Muscle of leg (tissue), 16 donors: ENCODE data around the gene SURF1. TPM values are rescaled to one million over a fixed set of nuclear protein-coding genes. Genes with fewer than 3 reads are reported as not detected.

Experiments
- DNase-seq: peaks from one replicate; pipeline ENCODE4 v3.0.0; 2013
- H3K27ac ChIP-seq: one replicate; pipeline ENCODE4 v1.5.1; 2013; ENCODE audit warnings: mild to moderate bottlenecking, low read length, control low read depth
- H3K27me3 ChIP-seq: one replicate; pipeline ENCODE4 v1.6.1; 2013; ENCODE audit warnings: low read length; ENCODE audit not compliant: control insufficient read depth, insufficient read depth
- H3K36me3 ChIP-seq: one replicate; pipeline ENCODE4 v1.6.1; 2013; ENCODE audit warnings: low read length; ENCODE audit not compliant: control insufficient read depth, insufficient read depth
- H3K4me1 ChIP-seq: one replicate; pipeline ENCODE4 v1.6.1; 2013; ENCODE audit warnings: low read length; ENCODE audit not compliant: control insufficient read depth, insufficient read depth
- H3K4me3 ChIP-seq: one replicate; pipeline ENCODE4 v1.5.1; 2013; ENCODE audit warnings: low read length, control low read depth
- H3K9me3 ChIP-seq: replicated peaks from 2 replicates; pipeline ENCODE4 v1.6.1; 2013; ENCODE audit warnings: low read depth, low read length; ENCODE audit not compliant: control insufficient read depth
- WGBS: methylation state at CpG from one replicate; pipeline ENCODE4 v1.1.5; 2013; ENCODE audit warnings: missing lambda C conversion rate; ENCODE audit not compliant: insufficient coverage; 5-methylcytosine and 5-hydroxymethylcytosine counted together
- long read RNA-seq, 11 donors: transcript quantifications; one replicate each; lab custom pipeline, GENCODE V29; 2026
- polyA plus RNA-seq, 8 donors: library from polyadenylated mRNA; unstranded; fragments of 120-200 nt; gene quantifications; one replicate each; pipeline versions ENCODE4 v1.2.1 to v1.2.3, GENCODE V29; 2013; ENCODE audit warnings: inconsistent platforms in 1 of 8, low replicate concordance in 1 of 8; ENCODE audit not compliant: insufficient read length in 8 of 8, insufficient read depth in 1 of 8
- total RNA-seq: library from RNA; stranded (reverse); fragments of 120-200 nt; gene quantifications from one replicate; pipeline ENCODE4 v1.2.4, GENCODE V29; 2013

SURF1 gene, protein sequence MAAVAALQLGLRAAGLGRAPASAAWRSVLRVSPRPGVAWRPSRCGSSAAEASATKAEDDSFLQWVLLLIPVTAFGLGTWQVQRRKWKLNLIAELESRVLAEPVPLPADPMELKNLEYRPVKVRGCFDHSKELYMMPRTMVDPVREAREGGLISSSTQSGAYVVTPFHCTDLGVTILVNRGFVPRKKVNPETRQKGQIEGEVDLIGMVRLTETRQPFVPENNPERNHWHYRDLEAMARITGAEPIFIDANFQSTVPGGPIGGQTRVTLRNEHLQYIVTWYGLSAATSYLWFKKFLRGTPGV
- 19.3 TPM for total RNA-seq
- polyA plus RNA-seq: 10 to 100 TPM; 22.1 to 36.5 (median 27.9) TPM
- long read RNA-seq, donor 1, transcript SURF1-201 (9 exons, 1,093 nt): major isoform, 6 of 8 reads
- long read RNA-seq, donor 1, partial matches to known transcripts: 0 of 8 reads
- long read RNA-seq, donor 1, other reads (novel, unspliced or antisense): 0 of 8 reads
- long read RNA-seq, donor 2, partial matches to known transcripts: 0 of 2 reads
- long read RNA-seq, donor 2, other reads (novel, unspliced or antisense): 0 of 2 reads
- long read RNA-seq, donor 3, transcript SURF1-201 (9 exons, 1,093 nt): major isoform, 22 of 45 reads
- long read RNA-seq, donor 3, partial matches to known transcripts: 0 of 45 reads
- long read RNA-seq, donor 3, other reads (novel, unspliced or antisense): 20 of 45 reads
- long read RNA-seq, donor 4, transcript SURF1-201 (9 exons, 1,093 nt): major isoform, 9 of 12 reads
- long read RNA-seq, donor 4, partial matches to known transcripts: 0 of 12 reads
- long read RNA-seq, donor 4, other reads (novel, unspliced or antisense): 0 of 12 reads
- long read RNA-seq, donor 5, transcript SURF1-201 (9 exons, 1,093 nt): major isoform, 23 of 27 reads
- long read RNA-seq, donor 5, partial matches to known transcripts: 0 of 27 reads
- long read RNA-seq, donor 5, other reads (novel, unspliced or antisense): 0 of 27 reads
- long read RNA-seq, donor 6, transcript SURF1-201 (9 exons, 1,093 nt): major isoform, 21 of 23 reads
- long read RNA-seq, donor 6, partial matches to known transcripts: 0 of 23 reads
- long read RNA-seq, donor 6, other reads (novel, unspliced or antisense): 0 of 23 reads
- long read RNA-seq, donor 7, transcript SURF1-201 (9 exons, 1,093 nt): major isoform, 15 of 33 reads
- long read RNA-seq, donor 7, partial matches to known transcripts: 6 of 33 reads
- long read RNA-seq, donor 7, other reads (novel, unspliced or antisense): 11 of 33 reads
- long read RNA-seq, donor 8, transcript SURF1-201 (9 exons, 1,093 nt): major isoform, 8 of 23 reads
- long read RNA-seq, donor 8, partial matches to known transcripts: 5 of 23 reads
- long read RNA-seq, donor 8, other reads (novel, unspliced or antisense): 7 of 23 reads
- long read RNA-seq, donor 9, transcript SURF1-201 (9 exons, 1,093 nt): major isoform, 11 of 11 reads
- long read RNA-seq, donor 9, partial matches to known transcripts: 0 of 11 reads
- long read RNA-seq, donor 9, other reads (novel, unspliced or antisense): 0 of 11 reads
- long read RNA-seq, donor 10, transcript SURF1-201 (9 exons, 1,093 nt): major isoform, 9 of 16 reads
- long read RNA-seq, donor 10, transcript SURF1-205 (8 exons, 991 nt): minor isoform, 5 of 16 reads
- long read RNA-seq, donor 10, partial matches to known transcripts: 0 of 16 reads
- long read RNA-seq, donor 10, other reads (novel, unspliced or antisense): 0 of 16 reads
- long read RNA-seq, donor 11, transcript SURF1-201 (9 exons, 1,093 nt): major isoform, 9 of 10 reads
- long read RNA-seq, donor 11, partial matches to known transcripts: 0 of 10 reads
- long read RNA-seq, donor 11, other reads (novel, unspliced or antisense): 0 of 10 reads

DNA sequence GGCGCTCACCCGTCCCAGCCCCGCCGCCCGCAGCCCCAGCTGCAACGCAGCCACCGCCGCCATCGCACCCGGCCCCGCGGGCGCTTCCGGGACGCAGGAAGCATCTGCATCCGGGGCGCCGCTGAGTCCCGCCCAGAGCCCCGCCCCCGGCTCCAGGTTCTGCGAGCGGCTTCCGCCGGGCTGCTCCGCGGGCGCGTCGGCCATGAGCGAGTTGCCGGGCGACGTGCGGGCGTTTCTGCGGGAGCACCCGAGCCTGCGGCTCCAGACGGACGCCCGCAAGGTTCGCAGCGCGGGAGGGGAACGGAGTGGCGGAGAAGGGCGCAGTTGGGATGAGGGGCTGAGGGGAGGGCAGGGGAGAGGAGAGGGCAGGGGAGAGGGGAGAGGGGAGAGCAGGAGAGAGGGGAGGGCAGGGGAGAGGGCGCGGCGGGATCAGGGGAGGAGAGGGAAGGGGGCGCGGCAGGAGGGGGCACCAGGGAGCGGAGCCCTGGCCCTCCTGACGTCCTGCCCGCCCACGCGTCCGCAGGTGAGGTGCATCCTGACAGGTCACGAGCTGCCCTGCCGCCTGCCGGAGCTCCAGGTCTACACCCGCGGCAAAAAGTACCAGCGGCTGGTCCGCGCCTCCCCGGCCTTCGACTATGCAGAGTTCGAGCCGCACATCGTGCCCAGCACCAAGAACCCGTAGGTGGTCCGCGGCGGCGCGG lies at the start of gene SURF1, which contains the start of gene SURF2:
TSS of gene SURF1 (minus strand) at position 97 of the 701 bp plus-strand sequence. CDS start at position 63, 34 bp downstream.
TSS of gene SURF2 (plus strand) at position 160 of the 701 bp plus-strand sequence. CDS start at position 203, 43 bp downstream.
- H3K27me3 ChIP-seq: no peaks in the 10 kb centered on the region
- peaks cover 29% of the 10 kb centered on the region for H3K4me1 ChIP-seq
- peak within 1 kb of the TSS; percentile 77 for H3K4me3 ChIP-seq
- WGBS: under 1% methylated on average over 75 of the region's 78 CpGs
- peak; percentile 93 for DNase-seq
- no peaks in the 10 kb centered on the region for H3K9me3 ChIP-seq
- peak within 1 kb of the TSS; percentile 51 for H3K27ac ChIP-seq
- H3K36me3 ChIP-seq: peaks cover 56% of the 10 kb centered on the region

DNA sequence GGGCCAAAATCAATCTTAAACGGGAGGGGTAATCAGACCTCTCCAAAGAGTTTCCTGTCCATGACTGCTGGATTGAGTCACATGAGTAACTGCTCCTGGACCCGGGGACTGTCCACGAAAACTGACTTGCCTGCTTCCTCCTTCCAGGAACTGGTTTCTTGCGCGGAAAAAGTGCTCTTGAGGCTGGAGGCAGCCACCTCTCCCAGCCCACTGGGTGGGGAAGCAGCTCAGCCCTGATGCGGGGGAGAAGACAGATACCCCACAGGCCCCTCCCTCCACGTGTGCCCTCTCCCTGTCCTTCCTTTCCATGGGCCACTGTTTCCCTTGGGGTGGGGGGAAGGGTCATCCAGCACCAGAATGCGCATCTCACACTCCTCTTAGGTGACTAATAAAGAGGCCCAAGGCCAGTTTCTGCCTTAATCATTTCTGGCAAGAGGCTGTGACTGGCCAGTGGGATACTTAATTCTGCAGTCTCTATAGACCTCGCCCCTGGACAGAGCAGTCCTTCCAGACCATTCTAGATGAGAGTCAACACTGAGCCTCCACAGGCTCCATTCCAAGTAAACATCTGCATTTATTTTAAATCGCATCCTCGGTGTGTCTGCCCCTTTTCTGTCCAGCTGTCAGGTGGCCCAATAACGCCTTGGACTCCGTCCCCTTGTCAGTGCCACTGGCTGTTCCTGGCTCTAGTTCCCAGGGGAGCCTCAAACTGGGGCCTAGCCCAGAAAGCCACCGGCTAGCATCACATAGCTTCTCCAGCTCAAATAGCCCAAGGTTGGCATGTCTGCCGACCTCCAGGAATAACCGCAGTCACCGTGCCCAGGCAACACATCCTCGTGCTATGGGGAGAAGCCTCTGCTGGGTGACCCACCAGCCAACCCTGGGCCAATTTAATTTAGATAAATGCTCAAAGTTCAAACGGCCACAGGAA lies 49.5 kb upstream of the SURF1 start:
- no peak overlapping the region for H3K4me3 ChIP-seq
- 43% methylated on average over 10 of the region's 19 CpGs for WGBS
- DNase-seq: peak; percentile 89
- H3K4me1 ChIP-seq: peaks cover 13% of the 10 kb centered on the region
- H3K27ac ChIP-seq: peak overlapping the region; percentile 69
- no peaks in the 10 kb centered on the region for H3K9me3 ChIP-seq
- H3K36me3 ChIP-seq: peaks cover 68% of the 10 kb centered on the region
- H3K27me3 ChIP-seq: no peaks in the 10 kb centered on the region

DNA sequence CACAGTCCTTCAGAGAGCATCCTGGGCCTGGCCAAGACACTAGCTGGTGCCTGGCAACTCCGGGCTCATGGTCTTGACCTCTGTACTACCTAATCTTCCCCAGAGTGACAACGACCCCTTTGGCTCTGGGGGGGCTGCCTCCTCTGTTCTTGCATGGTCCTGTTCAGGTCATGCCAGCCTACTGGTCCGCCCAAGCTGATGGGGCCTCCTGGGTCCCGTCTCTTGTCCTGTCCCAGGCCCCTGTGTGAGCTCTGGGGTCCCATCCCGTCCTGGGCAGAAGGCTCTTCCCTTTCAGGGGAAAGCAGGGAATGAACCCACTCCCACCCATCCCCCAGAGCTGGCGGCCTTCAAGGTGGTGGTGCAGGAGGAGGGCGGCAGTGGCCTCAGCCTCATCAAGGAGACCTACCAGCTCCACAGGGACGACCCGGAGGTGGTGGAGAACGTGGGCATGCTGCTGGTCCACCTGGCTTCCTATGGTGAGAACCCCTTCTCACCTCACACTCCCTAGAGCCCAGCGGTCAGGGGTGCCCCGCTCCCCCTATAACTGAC lies 48.2 kb upstream of the SURF1 start:
- Histone ChIP-seq H3K27ac (no peak overlapping the region), H3K27me3 (no peaks in the 10 kb centered on the region), H3K4me1 (peaks cover 13% of the 10 kb centered on the region), H3K9me3 (no peaks in the 10 kb centered on the region), H3K4me3 (no peak overlapping the region), H3K36me3 (peaks cover 59% of the 10 kb centered on the region)
- 87% methylated on average over 2 of the region's 12 CpGs for WGBS
- no peak for DNase-seq

DNA sequence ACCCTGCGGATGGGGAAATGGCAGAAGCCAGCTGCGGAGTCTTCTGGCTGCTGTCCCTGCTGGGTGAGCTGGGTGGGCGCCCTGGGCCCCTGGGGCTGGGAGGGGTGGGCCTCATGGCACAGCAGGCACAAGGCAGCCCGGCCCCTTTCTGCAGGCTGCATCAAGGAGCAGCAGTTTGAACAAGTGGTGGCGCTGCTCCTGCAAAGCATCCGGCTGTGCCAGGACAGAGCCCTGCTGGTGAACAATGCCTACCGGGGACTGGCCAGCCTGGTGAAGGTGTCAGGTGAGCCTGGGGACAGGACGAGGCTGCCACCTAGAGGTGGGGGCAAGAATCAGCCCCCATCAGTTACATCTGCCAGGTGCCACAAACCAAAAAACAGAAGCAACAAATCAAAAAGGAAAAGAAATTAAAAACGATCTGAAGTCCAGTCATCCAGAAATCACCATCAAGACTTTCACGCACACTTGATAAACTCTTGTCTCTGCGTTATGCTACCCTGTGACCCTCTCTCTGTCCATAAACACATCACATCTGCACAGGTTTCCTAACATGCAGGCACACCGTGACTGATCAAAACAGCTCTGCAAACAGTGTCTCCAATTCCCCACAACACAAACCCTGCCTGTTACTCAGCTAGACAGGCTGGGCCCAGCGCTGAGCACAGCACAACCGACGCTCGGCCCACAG lies 47.6 kb upstream of the SURF1 start:
- DNase-seq: no peak
- no peaks in the 10 kb centered on the region for H3K27me3 ChIP-seq
- H3K4me3 ChIP-seq: no peak overlapping the region
- no peaks in the 10 kb centered on the region for H3K9me3 ChIP-seq
- WGBS: 69% methylated on average over 15 of the region's 16 CpGs
- peaks cover 57% of the 10 kb centered on the region for H3K36me3 ChIP-seq
- peaks cover 13% of the 10 kb centered on the region for H3K4me1 ChIP-seq
- no peak overlapping the region for H3K27ac ChIP-seq

DNA sequence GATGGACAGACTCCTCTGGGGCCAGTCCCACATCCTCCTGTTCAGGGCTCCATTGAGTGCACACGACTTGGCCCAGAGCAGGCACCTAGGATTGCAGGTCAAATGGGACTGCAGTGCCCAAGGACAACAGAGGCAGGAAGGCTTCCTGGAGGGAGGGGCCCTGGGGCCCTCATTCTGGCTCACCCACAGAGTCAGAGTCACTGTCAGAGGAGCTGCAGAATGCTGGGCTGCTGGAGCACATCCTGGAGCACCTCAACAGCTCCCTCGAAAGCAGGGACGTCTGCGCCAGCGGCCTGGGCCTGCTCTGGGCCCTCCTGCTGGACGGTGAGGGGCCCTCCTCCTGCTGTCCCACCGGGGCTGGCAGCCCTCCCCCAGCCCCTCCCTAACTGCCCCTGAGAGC lies 46.4 kb upstream of the SURF1 start:
- Histone ChIP-seq H3K27me3 (peaks cover 4% of the 10 kb centered on the region), H3K27ac (no peak overlapping the region), H3K4me1 (peaks cover 13% of the 10 kb centered on the region), H3K4me3 (no peak overlapping the region), H3K9me3 (no peaks in the 10 kb centered on the region), H3K36me3 (peaks cover 53% of the 10 kb centered on the region)
- 83% methylated on average over 5 of the region's 7 CpGs for WGBS
- no peak for DNase-seq

DNA sequence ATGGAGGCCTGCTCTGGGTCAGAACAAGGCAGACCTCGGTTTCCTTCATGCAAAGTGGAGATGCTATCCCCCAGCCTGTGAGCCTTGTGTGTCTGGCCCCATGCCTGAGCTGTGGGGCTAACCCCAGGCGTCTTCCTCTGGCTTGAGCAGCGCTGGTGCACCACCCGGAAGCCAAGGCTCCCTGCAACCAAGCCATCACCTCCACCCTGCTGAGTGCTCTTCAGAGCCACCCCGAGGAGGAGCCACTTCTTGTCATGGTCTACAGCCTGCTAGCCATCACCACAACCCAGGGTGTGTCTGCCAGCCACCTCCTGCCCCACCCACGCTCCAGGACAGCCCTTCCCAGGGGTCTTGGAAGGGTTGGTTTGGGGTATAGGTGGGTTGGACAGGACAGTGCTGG lies 45.3 kb upstream of the SURF1 start:
- H3K36me3 ChIP-seq: peaks cover 44% of the 10 kb centered on the region
- H3K27ac ChIP-seq: no peak overlapping the region
- DNase-seq: no peak
- peaks cover 11% of the 10 kb centered on the region for H3K4me1 ChIP-seq
- H3K9me3 ChIP-seq: no peaks in the 10 kb centered on the region
- 87% methylated on average over 4 of the region's 6 CpGs for WGBS
- peaks cover 15% of the 10 kb centered on the region for H3K27me3 ChIP-seq
- no peak overlapping the region for H3K4me3 ChIP-seq

DNA sequence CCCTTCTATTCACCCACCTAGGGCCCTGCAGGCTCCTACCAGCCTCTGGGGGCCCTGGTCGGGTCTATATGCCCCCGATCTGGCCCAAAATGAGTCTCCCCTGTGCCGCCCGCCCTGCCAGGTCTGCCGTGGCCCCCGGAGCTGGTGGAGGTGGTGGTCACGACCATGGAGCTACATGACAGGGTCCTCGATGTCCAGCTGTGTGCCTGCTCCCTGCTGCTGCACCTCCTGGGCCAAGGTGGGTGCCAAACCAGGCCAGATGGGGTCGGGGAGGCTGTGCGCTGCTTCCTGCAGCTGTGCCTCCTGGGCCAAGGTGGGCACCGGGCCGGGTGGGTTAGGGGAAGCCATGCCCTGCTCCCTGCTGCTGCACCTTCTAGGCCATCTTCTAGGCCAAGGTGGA lies 44.0 kb upstream of the SURF1 start:
- peaks cover 18% of the 10 kb centered on the region for H3K27me3 ChIP-seq
- peaks cover 31% of the 10 kb centered on the region for H3K36me3 ChIP-seq
- H3K9me3 ChIP-seq: no peaks in the 10 kb centered on the region
- no peak for DNase-seq
- 90% methylated on average over 11 of the region's 12 CpGs for WGBS
- H3K27ac ChIP-seq: no peak overlapping the region
- no peaks in the 10 kb centered on the region for H3K4me1 ChIP-seq
- H3K4me3 ChIP-seq: no peak overlapping the region
